HEK293T (cell line): ENCODE results near the gene FLACC1.

Experiments used
- ARNT ChIP-seq: fragments of 450-650 bp; IDR thresholded peaks from 2 replicates; pipeline ENCODE4 v1.6.1; 2017; ENCODE audit warnings: mild to moderate bottlenecking
- BHLHE40 ChIP-seq: fragments of 450-650 bp; IDR thresholded peaks from 2 replicates; pipeline ENCODE4 v1.6.1; 2016; ENCODE audit warnings: mild to moderate bottlenecking, moderate library complexity, borderline replicate concordance
- NFRKB ChIP-seq: fragments of 450-650 bp; IDR thresholded peaks from 2 replicates; pipeline ENCODE4 v1.6.1; 2016; ENCODE audit warnings: mild to moderate bottlenecking, moderate library complexity

DNA sequence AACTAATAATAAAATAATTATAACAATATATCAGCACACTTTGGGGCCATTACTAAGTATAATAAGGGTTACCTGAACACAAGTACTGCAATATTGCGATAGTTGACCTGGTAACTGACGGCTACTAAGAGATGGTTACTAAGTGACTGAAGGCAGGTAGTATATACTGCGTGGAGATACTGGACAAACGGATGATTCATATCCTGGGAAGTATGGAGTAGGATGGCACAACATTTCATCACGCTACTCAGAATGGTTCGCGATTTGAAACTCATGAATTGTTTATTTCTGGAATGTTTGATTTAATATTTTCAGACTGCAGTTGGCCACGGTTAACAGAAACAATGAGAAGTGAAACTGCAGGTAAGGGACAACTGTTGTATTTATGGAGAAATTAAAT lies 39.5 kb upstream of the FLACC1 start:
- TF ChIP-seq ARNT = no peak
- no peak for TF ChIP-seq BHLHE40
- TF ChIP-seq NFRKB = no peak
